GM12875 (cell line): ENCODE results near the gene CA10.

Experiments used
- H3K4me3 ChIP-seq: one replicate; pipeline ENCODE4 v1.5.1; 2011; ENCODE audit warnings: low read depth, low read length, control low read depth
- CTCF ChIP-seq: IDR thresholded peaks from 2 replicates; pipeline ENCODE4 v1.5.1; 2011; ENCODE audit warnings: low read depth, mild to moderate bottlenecking, control low read depth, inconsistent platforms, low read length, moderate library complexity, borderline replicate concordance; ENCODE audit not compliant: insufficient read depth

CA10 gene

GRCh38 chr17:51913491-51914205 lies 244.9 kb downstream of the CA10 start:
- no peak for TF ChIP-seq CTCF
- H3K4me3 ChIP-seq, result no peak overlapping the region

DNA sequence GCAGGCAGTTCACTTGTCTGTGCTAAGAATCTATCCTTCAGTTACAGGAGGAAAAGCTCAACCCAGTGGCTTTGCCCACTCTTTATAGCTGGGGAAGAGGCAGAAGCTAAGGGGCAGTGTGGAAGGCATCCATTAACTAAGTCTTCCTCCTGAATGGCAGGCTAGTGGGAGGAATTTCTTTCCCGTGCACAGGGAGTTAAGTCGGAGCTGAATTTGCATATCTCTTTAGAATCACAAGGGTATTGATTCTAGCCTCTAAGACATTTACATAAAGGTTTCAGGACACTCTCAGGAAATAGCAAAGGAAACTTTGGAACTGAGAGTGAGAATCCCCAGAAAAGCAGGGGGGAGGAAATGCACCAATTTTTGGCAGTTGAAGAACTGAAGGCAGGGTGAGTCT lies 245.6 kb downstream of the CA10 start:
- H3K4me3 ChIP-seq, result no peak overlapping the region
- TF ChIP-seq CTCF, result no peak

DNA sequence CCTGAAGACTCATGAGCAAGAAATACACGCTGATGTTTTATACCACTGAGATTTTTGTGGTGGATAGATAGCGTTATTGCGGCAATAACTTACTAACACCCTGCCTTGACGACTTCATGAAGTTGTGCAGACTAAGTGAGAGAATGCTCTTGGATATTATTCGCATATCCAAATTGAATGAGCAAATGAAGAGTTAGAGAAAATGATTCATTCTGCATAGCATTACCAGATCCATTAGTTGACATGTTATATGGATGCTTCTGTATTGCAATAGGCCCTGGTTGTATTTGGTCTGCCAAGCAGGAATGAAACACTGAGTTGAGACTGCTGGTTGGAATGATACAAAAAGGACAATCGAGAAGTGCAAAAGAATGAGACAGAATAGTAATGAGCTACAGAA lies 247.3 kb downstream of the CA10 start:
- no peak for TF ChIP-seq CTCF
- no peak overlapping the region for H3K4me3 ChIP-seq

DNA sequence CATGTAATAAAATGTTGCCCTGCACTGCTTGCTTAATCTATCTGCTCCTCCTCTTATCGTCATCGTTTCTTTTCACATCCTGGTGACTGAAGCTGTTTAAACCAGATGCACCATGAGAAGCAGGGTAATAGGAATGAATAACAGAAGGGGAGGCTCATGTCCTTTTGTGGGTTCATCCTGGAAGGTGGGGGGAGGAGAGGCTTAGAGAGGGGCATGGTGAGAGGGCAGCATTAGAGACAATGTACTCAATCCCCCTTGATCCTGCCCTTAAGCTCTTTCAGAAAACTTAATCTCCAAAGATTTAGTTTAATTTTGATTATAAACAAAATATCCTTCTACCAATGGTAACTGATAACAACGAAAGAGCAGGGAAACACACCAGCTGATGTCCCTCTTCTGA lies 248.5 kb downstream of the CA10 start:
- no peak overlapping the region for H3K4me3 ChIP-seq
- no peak for TF ChIP-seq CTCF

DNA sequence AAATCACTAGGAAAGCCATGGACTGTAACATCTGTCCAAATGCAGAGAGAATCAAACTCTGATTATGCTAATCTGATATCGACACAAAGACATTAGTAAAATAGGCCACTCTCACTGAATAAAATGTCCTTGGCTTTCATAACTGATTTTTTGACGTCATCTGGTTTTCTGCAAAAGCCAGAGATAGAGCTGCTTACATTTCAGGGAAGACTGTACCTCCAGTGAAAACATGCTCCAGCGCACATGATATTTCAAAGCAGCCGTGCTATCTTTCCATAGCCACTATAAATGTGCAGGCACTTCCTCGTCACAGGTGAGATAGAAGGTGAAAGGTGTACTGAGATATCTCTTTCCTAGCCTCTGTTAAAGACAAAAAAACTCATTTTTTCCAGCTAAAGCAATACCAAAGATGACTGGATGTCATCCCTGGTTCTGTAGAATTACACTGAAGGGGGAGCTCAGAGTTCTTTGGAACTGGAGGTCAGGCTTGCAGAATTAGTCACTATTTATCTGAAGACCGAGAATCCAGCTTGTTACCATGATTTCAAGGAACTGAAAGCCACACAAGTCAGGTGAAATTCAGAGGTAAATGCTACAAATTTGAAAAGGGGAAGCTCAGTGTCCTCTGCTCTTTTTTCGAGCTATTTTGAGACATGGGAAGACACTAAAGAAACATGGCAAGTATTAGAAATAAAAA lies 249.5 kb downstream of the CA10 start:
- no peak overlapping the region for H3K4me3 ChIP-seq
- no peak for TF ChIP-seq CTCF

DNA sequence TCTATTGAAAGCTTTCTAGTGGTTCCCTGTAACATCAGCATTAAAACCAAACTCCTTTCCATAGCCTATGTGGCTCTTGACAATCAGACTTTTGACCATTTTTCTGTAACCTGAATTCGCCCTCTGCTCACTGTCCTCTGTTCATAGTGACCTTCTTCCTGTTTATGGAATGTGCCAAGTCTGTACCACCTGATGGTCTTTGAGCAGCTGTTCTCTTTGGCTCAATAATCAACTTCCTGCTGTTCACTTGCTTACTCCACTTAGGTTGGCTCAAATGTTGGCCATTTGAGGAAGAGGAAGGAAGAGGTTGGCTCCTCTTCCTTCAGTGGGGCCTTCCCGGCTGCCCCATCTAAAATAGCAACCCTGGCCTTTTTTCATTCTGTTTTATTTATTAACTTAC lies 251.5 kb downstream of the CA10 start:
- no peak for TF ChIP-seq CTCF
- H3K4me3 ChIP-seq, result no peak overlapping the region

DNA sequence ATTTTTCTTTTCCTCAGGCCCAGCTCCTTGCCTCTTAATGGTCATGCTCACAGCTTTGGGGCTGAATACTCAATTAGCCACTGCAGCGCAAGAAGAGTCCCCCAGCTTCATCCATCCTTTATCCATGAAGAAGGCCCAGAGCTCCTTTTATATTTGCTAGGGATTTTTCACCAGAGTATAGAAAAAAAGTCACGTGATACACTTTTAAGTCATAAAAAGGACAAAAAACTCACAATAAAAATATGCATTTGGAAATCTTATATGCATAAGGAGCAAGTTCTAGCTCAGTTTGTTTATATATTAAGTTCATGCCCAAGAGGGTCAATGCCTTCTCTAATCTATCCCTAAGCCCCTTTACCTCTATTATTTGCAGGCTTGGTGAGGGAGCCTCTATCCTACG lies 254.1 kb downstream of the CA10 start:
- no peak overlapping the region for H3K4me3 ChIP-seq
- TF ChIP-seq CTCF, result no peak
